ENCODE results near the gene PLA2G4E.

Gene PLA2G4E

GRCh38 chr15:41990243-41990605 is 30.6 kb downstream of the PLA2G4E start:
- in situ Hi-C loops (cut with MboI; ENCODE audit: low sequenced_read_pairs, unreplicated experiment), result loop anchor here (5.0 to 10.0 kb wide), 2 partner anchors 72 to 145 kb away; no protein-coding TSS in a partner anchor

DNA sequence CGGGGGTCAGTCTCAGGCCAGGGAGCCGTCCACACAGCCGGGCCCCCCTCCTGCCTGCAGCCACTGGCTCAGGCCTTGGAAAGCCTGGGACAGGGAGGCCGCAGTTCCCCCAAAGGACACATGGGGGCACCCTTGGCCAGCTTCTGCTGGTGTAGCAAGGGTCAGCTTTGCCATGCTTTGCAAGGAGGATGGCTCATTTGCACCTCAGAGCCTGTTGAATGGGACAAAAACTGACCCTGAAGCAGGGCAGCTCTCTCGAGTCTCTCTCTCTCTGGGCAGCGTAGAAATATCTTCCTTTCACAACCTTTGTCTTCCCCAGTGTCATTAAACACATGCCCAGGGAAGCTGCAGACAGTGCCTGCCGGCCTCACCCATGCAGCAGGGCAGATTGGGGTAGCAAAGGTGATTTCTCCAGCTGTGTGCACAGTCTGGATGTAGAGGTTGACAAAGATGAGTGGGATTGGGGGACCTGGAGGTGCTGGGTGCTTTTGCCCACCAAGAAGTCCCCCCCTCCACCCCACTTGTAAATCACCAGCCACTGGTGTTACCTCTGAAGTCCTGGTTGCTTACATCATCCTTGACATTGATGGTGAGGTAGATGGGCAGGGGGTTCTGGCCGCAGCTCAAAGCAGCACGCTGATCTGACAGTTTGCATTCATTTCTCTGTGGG is 31.1 kb downstream of the PLA2G4E start:
- DNase-seq (ENCODE audit: low spot score), result peak; percentile 91
- in situ Hi-C loops (cut with MboI; ENCODE audit: low sequenced_read_pairs, unreplicated experiment), result loop anchor here (5.0 to 10.0 kb wide), 2 partner anchors 73 to 145 kb away; no protein-coding TSS in a partner anchor
- TF ChIP-seq, protein P1, sequence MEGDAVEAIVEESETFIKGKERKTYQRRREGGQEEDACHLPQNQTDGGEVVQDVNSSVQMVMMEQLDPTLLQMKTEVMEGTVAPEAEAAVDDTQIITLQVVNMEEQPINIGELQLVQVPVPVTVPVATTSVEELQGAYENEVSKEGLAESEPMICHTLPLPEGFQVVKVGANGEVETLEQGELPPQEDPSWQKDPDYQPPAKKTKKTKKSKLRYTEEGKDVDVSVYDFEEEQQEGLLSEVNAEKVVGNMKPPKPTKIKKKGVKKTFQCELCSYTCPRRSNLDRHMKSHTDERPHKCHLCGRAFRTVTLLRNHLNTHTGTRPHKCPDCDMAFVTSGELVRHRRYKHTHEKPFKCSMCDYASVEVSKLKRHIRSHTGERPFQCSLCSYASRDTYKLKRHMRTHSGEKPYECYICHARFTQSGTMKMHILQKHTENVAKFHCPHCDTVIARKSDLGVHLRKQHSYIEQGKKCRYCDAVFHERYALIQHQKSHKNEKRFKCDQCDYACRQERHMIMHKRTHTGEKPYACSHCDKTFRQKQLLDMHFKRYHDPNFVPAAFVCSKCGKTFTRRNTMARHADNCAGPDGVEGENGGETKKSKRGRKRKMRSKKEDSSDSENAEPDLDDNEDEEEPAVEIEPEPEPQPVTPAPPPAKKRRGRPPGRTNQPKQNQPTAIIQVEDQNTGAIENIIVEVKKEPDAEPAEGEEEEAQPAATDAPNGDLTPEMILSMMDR (IDR thresholded peaks at IDR 0.05; ENCODE audit: borderline replicate concordance, control extremely low read depth, extremely low read depth, insufficient read depth, missing control alignments), result peak; percentile 99

More at GRCh38 chr15:41990243-41990605, 30.6 kb downstream of the PLA2G4E start:
- no peak for DNase-seq (ENCODE audit: low spot score)
- TF ChIP-seq, protein P1 (IDR thresholded peaks at IDR 0.05; ENCODE audit: borderline replicate concordance, control extremely low read depth, extremely low read depth, insufficient read depth, missing control alignments), result no peak

- TF ChIP-seq, protein P1 (IDR thresholded peaks at IDR 0.05; ENCODE audit: borderline replicate concordance, control extremely low read depth, extremely low read depth, insufficient read depth, missing control alignments), result no peak
Observed at GRCh38 chr15:41988896-41989572, 31.8 kb downstream of the PLA2G4E start.

DNA sequence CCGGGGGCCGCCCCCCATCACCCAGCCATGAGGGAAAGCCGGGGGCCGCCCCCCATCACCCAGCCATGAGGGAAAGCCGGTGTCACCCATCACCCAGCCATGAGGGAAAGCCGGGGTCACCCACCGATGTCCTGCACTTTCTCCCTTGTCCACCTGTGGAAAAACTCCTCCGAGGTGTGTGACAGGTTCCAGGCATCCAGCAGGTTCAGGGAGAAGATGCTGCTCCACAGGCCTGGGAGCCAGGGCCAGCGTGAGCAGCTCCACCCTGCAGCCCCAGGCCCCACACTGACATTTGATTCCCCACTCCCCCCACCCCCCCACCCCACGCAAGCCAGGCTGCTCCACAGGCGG is 32.9 kb downstream of the PLA2G4E start:
- in situ Hi-C loops (cut with MboI; ENCODE audit: low sequenced_read_pairs, unreplicated experiment), result no loop called here
- TF ChIP-seq, protein P1 (IDR thresholded peaks at IDR 0.05; ENCODE audit: borderline replicate concordance, control extremely low read depth, extremely low read depth, insufficient read depth, missing control alignments), result no peak
- no peak for DNase-seq (ENCODE audit: low spot score)

More at GRCh38 chr15:41988896-41989572, 31.8 kb downstream of the PLA2G4E start:
- DNase-seq (ENCODE audit: low spot score), result no peak
- in situ Hi-C loops (cut with MboI; ENCODE audit: low sequenced_read_pairs, unreplicated experiment), result no loop called here

GRCh38 chr15:41987246-41987924 is 33.5 kb downstream of the PLA2G4E start:
- in situ Hi-C loops (cut with MboI; ENCODE audit: low sequenced_read_pairs, unreplicated experiment), result no loop called here
- no peak for DNase-seq (ENCODE audit: low spot score)
- TF ChIP-seq, protein P1 (IDR thresholded peaks at IDR 0.05; ENCODE audit: borderline replicate concordance, control extremely low read depth, extremely low read depth, insufficient read depth, missing control alignments), result no peak

DNA sequence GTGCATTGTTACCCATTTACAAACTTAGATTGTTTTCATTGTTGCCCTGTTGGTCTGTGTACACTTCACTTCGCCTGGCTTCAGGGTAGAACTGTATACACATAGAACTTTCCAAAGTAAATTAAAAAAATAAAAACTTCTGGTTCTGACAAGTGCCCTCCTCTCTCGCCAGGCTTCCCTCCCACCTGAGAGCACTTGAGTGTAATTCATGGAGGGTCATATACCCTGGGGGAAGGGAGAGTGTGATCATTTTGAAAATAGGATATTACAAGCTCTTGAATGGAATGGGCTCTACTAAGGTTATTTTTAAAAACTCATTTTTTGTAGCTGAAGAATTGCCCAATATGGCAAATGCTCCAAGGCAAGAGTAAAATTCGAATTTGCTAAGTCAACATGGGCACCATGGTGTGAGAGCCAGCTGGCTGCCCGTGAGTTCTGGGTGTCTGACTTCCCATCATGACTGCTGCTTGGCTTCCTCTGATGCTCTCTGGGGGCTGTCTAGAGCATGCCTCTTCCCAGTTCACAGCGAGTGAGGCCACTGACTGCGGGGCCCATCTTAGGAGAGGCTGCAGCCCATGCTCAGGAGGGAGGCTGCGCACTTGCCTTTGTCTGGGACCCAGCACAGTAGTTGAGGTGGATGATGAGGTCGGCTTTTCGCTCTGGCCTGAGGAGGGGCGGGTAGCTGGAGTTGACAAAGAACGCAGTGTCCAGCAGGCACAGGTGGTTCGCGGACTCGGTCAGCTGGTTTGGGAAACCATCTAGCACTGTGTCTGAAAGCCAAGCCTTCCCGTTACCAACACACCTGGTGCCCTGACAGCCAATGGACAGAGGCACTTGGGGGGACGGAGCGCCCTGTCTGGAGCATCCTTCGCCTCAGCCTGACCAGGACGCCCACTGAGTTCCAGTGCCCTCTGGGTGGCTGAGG is 35.3 kb downstream of the PLA2G4E start:
- TF ChIP-seq, protein P1 (IDR thresholded peaks at IDR 0.05; ENCODE audit: borderline replicate concordance, control extremely low read depth, extremely low read depth, insufficient read depth, missing control alignments), result no peak
- no peak for DNase-seq (ENCODE audit: low spot score)
- in situ Hi-C loops (cut with MboI; ENCODE audit: low sequenced_read_pairs, unreplicated experiment), result no loop called here

All from GM13976 (cell line).